ENCODE data around the gene RETN.

DNA sequence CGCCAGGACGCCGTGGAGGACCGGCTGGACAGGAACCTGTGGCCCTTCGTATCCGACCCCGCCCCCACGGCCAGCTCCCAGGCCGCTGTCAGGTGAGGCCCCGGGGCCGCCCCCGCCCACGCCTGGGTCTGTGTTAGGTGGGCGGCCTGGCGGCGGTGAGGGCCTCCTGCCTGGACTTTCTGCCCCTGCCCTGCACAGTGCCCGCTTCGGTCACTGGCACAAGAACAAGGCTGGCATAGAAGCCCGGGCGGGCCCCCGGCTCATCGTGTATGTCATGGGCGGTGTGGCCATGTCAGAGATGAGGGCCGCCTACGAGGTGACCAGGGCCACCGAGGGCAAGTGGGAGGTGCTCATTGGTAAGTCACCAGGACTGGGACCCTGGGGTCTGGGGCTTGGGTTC, 21.7 kb upstream of the RETN start:
- TF ChIP-seq EZH2 (IDR thresholded peaks at IDR 0.05; ENCODE audit: borderline replicate concordance, low read depth, low read length, poor library complexity, severe bottlenecking): no peak
- TF ChIP-seq, protein P1, sequence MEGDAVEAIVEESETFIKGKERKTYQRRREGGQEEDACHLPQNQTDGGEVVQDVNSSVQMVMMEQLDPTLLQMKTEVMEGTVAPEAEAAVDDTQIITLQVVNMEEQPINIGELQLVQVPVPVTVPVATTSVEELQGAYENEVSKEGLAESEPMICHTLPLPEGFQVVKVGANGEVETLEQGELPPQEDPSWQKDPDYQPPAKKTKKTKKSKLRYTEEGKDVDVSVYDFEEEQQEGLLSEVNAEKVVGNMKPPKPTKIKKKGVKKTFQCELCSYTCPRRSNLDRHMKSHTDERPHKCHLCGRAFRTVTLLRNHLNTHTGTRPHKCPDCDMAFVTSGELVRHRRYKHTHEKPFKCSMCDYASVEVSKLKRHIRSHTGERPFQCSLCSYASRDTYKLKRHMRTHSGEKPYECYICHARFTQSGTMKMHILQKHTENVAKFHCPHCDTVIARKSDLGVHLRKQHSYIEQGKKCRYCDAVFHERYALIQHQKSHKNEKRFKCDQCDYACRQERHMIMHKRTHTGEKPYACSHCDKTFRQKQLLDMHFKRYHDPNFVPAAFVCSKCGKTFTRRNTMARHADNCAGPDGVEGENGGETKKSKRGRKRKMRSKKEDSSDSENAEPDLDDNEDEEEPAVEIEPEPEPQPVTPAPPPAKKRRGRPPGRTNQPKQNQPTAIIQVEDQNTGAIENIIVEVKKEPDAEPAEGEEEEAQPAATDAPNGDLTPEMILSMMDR (conservative IDR thresholded peaks at IDR 0.05; ENCODE audit: low read depth, low read length): no peak

Measured in A673 (cell line).